Left hindlimb (tissue), 1 donor: ENCODE measurements around the gene RCAN1.
A peak's percentile ranks its signal among the peaks of the same experiment; 100 is the strongest.
"Not testable (repeated sequence)": the region's sequence is repeated elsewhere in the genome, so short reads cannot be mapped to it uniquely, and the experiment has no call there.

Experiments used
- DNase-seq: peaks from one replicate; pipeline ENCODE4 v3.0.0-alpha.2; 2018

RCAN1 gene

DNA sequence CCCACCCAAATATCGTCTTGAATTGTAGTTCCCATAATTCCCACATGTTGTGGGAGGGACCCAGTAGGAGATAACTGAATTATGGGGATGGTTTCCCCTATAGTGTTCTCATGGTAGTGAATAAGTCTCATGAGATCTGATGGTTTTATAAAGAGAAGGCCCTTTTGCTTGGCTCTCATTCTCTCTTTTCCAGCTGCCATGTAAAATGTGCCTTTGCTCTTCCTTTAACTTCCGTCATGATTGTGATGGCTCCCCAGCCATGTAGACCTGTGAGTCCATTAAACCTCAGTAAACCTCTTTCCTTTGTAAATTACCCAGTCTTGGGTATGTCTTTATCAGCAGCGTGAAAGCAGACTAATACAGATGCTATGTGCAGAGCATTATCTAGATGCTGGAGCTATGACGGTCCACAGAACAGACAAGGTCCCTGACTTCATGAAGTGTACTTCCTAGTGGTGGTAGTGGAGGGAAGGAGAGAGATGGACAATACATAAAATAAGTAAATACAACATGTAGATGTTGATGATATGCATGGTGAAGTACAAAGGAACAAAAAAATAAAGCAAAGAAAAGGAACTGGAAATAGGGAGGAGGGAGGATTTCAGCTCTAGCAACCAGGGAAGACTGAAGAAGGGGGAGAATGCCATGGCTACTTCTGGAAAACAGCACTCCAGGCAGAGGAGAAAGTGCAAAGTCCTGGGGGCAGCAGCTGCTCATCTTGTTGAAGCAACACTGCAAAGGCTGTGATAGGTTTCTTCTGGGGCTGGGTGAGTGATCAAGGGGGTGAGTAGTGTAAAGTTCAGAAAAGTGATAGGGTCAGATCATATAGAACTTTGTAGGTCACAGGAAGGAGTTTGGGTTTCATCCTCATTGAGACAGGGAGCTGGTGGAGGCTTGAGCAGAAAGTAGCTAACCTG is 6.8 kb upstream of the RCAN1 start:
- no peak for DNase-seq

DNA sequence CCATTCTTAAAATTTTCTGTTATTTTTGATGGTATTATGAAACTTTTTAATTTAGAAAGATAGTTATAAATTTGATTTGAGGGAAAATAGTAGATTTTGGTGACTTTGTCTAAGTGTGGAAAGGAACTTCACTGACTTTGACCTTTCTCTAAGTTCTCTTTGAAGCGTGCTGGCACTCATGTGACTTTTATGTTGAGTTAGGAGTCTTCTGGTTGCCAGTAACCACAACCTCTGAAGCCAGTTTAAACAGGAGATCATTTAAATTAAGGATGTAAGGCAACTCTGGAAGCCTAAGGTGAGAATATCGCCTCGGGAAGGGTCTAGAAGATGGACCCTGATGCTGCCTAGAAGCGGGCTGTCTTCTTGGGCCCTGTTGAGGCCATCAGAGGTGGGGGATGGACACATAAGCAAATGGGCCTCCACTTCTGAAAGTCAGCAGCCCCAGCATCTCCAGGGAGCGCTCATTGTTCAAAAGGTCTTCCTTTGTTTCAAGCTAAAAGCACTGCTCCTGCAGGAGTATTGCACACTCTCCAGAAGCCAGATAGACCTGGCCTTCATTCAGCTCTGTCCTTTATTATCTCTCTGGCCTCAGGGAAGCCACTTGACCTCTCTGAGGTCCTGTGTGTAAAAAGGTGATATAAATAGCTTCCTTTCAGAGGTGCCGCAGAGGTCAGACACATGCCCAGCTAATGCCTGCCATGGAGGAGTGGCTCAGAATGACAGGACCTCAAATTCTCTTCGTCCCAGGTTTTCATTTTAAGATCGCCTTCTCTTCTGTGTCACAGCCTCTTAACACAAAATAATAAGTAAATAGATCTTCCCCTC is 5.1 kb upstream of the RCAN1 start:
- DNase-seq: no peak

DNA sequence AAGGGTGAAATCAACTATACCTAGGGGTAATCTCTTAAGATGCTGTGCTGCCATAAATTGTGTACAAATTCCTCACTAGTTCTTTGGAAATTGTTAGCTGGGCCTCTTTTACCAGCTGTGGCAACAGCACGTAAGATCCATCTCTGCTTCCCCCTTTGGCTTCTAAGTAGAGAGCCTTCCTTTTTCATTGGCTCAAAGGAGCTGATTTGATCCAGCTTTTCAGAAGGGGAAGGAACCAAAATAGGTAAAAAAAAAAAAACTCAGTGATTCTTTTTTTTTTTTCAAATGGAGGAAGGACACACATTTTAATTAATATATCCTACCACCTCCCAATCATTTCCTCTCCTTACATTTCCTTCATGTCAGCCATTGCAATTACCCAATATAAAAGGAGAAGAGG is 4.0 kb upstream of the RCAN1 start:
- DNase-seq: no peak

DNA sequence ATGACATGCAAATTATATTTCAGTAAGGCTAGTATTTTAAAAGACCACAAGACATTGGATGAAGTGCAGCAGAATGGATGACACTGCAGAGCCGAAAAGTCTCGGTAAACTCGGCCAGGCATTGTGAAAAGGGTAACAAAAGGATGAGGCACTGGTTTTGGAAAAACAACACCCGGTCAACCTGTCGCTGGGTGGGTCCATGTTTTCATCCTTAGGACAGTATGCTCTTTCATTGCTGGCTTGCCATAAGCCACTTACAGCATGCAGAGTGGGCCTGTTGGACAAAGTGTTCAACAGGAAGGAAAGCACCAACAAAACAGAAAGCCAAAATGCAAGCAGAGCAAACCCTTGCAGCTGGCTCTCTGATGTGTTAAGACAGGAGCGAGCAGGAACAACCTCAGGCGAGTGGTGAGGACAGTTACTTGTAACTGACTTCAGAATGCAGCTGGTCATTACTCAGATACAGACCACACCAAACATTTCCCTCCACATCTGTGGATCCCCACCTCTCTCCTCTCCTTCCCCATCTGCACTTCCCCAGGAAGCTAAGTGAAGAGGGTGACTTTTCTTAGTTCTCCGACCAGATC is 2.9 kb upstream of the RCAN1 start:
- DNase-seq: no peak

DNA sequence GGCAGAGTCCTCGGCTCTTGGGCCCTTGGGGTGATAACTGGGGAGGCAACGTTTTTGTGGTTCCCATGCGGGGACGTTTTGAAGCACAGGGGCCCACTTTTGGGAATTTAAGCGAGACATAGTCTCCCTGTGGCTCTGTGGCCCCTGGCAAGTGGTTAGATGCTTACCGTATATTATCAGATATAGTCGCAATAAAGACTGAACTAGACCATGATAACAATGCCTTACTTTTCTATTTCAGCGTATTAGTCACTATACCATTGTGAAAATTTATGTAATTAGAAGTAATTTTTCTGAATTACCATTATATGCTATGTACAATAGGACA is 538 bp upstream of the RCAN1 start:
- DNase-seq: no peak

DNA sequence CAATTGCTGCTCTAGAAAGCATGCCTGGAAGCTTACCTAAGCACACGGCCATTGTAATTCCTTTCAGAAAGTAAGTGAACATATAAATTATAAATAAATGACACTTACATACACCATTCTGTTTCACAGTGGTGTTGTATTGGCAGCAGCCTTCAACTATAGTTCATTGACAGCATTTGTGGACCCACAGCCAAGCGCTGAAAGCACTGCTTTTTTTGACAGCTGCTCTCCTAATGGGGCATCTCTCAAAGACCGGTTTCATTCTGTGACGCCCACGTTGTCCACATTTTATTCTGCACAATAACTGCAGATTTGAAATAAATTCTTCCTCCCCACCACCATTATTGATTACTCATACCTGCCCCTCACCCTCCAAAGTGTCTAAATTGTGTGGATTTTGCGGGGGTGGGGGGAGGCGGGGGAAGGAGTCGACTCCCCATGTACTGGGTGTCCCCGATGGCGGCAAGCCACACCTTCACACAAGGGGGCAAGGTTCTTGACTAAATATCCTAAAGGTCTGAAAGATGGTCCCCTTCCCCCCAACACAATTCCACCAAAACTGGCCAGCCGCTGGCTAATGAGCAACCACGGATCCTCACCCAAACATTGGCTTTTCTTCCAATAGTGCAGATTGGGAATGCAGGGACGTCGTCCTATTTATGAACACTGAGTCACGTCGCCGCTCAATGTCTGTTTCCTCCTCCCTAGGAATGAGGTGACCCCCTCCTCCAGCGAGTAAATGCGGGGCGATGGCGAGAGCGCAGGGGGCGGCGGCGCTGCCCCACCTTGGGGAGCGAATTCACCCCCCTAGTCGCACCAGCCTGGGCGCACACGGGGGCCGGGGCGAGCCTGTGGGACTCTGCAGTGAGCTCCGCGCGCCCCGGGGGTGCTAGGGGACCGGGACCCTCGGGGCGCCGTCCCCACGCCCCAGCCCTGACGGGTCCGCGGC is 960 bp downstream of the RCAN1 start:
- no peak for DNase-seq

DNA sequence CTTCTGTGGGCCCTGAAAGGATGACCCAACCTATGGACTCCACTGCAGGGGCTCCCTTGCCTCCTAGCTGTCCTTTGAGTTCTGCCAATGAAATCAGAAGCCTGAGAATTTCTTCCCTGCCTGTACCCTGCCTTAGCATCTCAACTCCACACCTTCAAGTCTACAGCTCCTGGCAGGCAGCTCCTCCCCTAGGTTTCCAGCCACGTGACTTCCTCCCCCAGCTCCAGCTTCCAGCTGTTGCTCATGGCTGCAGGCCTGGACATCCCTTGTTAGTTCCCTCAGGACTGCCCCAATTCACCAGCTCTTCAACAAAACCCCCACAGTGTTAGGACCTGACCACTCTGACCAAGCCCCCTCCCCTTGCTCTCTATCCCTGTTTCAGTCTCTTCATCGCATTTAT is 2.4 kb downstream of the RCAN1 start:
- DNase-seq: no peak

DNA sequence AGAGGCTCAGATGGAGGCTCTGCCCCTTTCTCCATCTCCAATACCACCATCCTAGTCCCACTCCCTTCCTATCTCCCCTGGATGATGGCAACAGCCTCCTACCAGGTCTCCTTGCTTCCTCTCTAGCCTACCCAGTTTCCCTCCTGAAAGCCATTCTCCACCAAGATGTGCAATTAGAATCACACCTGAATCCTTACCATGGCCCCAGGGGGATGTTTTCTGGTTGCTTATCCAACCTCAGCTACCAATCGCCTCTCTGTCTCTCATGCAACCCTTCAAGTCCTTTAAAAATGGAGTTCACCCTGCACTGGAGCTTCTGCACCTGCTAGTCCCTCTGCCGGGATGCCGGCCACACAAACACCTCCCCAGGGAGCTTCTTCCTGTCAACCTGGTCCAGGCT is 2.9 kb downstream of the RCAN1 start:
- no peak for DNase-seq

DNA sequence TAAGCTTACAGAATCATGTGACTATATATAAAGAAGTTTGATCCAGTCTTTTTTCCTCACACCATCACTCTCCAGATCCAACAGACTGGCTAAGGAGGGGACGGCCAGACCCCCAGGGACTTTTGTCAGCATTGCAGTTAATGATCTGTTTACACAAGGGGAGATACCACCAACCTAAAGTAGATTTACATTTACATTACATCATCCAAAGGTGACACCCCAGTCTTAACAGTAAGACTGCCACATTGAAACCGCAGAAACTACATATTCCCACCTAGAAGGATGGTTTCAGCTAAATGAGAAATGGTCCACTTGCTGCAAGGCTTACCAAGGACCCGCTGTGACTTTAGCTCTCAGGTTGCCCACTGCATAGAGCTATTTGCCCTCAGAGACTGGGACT is 3.4 kb downstream of the RCAN1 start:
- no peak for DNase-seq

DNA sequence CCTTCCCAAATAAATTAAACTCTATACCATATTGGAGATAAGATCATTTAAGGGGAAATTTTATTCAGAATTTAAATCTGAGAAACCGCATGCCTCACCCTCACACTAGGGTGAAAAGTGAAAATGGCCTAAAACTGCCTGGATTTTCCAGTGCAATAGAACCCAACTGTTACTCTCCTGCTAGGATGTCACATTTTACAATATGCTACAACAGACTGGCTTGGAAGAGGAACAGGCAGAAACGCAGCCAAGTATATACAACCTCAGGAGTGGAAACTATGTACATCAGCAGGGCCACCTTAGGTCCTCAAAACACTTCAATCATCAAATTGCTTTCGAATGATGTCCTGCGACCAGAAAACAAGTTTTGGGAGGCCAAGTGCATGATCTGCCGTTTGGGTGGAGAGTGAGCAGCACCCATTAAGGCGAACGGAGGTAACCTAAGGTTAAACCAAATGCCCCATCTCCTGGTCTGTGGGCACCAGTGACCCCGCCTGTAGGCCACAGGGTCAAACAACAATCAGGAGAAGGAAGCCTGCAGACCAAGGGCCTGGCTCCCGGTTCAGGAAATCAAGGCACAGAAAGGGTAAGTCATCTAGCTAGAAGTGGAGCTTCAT is 4.9 kb downstream of the RCAN1 start:
- DNase-seq: no peak

DNA sequence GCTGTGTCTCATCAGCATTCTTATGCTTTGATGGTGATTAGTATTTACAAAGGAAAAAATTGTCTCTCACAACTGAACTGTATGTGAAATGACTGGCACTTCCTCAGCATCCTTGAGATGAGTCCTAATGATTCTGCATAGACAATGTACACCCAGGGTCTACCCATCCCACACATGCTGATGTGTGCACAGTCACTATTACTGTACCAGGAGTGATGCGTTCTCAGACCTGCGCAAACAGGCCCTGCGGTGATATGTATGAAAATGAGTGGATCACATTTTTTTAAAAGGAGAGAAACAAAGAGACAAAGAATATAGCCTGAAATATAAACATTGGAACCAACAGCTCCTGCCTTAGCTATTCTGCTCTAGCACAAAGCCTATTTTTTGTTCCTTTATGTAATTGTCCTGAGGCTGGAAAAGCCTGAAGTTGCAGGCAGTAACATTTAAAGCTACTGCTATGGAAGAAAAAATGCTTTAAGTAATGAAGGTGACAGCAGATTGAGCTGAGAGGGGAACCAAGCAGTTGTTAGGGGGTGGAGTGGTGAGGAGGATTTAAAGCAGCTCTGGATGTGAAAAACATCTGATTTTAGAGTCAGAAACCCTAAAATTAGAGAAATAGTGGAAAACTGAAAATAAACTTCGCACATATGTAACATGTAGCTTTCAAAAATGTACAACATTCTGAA is 5.5 kb downstream of the RCAN1 start:
- DNase-seq: no peak

DNA sequence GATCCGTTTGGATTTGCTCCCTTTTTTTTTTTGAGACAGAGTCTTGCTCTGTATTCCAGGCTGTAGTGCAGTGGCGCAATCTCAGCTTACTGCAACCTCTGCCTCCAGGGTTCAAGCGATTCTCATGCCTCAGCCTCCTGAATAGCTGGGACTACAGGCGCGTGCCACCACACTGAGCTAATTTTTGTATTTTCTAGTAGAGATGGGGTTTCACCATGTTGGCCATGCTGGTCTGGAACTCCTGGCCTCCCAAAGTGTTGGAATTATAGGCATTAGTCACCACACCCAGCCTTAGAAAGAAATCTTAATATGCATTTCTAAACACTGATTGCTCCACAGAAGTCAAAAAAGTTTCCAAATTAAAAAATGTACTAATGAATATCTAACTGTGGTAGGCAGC is 7.5 kb downstream of the RCAN1 start:
- not testable (repeated sequence) for DNase-seq

DNA sequence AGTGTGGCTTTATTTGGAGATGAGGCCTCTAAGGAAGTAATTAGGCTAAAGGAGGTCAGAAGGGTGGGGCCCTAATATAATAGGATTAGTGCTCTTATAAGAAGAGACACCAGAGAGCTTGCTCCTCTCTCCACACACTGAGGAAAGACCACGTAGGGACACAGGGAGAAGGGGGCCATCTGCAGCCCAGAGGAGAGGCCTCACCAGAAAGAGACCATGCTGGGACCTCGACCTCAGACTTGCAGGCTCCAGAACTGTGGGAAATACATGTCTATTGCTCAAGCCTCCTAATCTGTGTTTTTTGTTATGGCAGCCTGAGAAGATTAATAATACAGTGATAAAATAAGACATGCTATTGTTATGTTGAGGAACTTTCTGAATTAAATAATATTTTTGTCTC is 8.3 kb downstream of the RCAN1 start:
- no peak for DNase-seq

DNA sequence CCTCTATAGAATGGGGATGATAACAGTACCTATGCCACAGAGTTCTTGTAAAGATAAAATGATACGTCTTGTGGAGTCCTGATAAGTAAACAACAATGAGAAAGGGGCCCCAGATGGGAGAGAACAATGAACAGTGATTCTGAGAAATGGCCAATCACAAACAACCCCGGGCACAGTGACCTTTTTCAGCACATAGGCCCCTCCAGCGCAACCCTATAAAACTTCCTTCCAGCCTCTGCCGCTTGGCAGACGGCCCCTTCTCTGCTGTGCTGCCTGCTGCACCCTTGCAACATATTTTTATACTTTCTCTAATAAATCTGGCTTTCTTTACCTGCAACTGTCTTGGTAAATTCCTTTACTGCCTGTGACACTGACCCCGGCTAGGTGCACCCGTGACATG is 8.9 kb downstream of the RCAN1 start:
- DNase-seq: no peak

DNA sequence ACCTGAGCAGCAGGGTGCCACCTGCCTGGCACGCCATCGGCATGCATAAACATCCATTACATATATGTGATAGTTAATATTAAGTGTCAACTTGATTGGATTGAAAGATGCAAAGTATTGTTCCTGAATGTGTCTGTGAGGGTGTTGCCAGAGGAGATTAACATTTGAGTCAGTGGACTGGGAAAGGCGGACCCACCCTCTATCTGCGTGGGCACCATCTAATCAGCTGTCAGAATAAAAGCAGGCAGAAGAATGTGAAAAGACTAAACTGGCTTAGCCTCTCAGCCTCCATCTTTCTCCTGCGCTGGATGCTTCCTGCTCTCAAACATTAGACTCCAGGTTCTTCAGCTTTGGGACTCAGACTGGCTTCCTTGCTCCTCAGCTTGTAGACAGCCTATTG is 10.0 kb downstream of the RCAN1 start:
- not testable (repeated sequence) for DNase-seq

DNA sequence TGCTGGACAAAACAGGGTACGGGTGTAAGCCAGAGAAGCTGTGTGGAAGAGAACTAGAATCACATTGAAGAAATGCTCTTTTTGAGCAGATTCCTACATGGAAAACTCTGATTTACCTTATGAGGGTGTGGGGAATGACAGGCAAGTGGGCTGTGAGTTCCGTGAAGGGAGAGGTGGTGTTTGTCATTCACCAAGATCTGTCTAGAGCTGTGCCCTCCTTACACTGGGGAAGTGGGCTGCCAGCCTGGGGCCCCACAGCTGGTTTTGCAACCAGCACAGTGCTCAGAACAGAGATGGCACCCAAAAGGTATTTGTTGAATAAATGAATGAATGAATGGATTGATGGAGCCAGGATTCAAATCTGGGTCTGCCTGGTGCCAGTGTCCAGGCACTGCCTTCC is 10.4 kb downstream of the RCAN1 start:
- no peak for DNase-seq

DNA sequence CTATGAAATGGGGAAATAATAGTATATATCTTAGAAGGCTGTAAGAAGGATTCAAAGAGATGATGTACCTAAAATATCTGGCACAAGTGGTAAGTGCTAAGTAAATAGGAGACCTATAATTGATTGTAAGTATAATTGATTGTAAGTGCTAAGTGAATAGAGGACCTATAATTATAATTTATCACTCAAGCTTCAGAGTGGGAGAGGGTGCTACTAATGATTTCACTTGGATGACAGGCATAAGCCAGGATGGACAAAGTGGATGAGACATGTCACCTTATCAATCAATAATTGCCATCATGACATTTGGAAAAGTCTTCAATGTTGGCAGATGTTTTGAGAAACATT is 11.2 kb downstream of the RCAN1 start:
- DNase-seq: no peak

DNA sequence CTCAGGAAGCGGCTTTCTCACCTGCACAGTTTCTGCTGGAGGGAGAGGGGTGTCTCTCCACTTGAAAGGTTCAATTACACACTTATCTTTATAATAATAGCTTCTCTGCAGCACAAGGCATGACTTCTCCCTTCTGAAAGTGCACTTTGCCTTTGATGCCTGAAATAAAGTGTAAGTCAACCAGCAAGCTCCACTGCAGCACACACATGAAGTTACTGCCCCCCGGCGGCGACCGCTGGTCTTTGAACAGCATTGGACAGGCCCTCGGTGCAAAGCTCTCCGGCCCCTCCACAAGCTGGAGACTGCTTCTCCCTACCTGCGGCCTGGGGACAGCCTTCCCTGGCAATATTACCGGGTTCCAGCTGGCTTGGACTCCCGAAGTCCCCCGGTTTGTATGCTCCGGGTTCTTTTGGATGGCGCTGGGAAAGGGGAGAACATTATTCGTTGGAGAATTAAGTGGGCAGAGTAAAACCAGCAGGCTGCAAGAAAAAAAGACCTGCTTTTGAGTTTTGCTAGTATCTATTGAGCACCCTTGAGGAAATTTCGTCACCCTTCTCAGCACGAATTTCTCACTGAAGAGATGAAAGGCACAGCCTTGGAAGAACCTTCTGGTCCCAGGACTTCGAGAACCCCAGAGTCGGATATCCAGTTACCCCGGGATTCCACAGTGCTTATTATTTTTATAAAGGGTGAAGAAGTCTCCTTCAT is 11.8 kb downstream of the RCAN1 start:
- DNase-seq: peak; percentile 83

DNA sequence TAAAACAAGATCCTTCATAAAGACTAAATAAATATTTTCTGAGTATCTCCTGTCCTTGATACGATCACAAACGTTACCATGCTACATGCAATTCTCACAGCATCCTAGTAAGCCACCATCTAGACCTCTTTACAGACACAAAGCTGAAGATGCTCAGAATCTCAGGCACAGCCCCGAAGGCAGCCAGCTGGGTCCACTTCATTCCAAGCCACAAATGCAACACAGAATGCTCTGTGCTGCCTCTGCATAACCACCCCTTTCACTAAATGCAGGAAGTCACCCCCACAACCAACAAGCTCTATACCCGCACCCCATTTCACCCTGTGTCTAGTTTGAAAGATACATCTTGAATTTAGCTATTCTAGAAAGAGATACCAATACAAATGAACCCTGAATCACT is 12.9 kb downstream of the RCAN1 start:
- DNase-seq: no peak

DNA sequence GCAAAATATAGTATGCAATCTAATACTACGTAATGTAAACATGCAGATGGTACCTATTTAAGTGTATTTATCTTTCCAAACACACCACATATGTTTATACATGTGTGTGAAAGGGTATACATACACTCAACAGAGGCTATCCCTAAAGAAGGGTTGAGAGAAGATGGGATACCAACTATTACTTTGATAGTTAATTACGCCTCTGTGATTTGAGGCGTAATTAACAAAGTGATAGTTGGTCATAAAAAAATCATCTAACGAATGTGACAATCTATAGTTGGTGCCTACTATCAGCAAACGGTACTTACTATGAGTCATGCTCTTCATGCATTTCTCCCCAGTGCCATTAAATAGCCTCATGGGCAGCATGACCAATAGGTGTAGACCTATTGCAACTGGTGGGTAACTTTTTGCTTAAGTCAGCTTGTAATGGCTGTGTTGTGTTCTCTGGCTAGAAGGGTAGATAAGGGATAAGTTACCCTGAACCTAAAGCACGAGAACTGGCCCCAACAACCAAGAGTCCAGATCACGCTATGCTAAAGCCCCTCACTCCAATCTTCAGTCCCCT is 15.3 kb downstream of the RCAN1 start:
- no peak for DNase-seq

DNA sequence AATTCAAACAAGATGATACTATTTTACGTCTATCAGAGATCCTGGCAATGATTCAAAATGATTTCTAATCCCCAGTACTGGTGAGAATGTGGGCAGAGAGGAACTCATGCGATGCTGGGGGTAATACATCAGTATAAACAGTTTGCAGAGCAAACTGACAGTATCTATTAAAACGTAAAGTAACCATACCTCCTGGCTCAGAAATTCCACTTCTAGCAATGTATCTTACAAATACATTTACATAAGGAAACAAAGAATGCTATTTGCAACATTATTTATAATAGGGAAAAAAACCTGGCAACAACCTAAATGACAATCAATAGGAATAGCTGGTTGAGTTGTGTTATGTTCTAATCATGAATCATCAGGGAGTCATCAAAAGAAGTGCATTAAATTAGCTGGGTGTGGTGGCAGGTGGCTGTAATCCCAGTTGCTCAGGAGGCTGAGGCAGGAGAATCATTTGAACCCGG is 15.9 kb downstream of the RCAN1 start:
- no peak for DNase-seq
